ENCODE measurements around the gene OR6K3.
A peak's percentile ranks its signal among the peaks of the same experiment; 100 is the strongest.
"Not testable (repeated sequence)": the region's sequence is repeated elsewhere in the genome, so short reads cannot be mapped to it uniquely, and the experiment has no call there.

OR6K3 gene

GRCh38 chr1:158720620-158721019 is at the start of gene OR6K3:
OR6K3 (minus strand) TSS chr1:158720720; CDS start chr1:158718115, 2,605 bp downstream.
- intact Hi-C loops (cut with DNase I): no loop called here
- DNase-seq: no peak

- no peak for DNase-seq
- intact Hi-C loops (cut with DNase I): no loop called here
These were observed 33.9 kb upstream of the OR6K3 start, which contains the start of gene OR6K6 for GRCh38 chr1:158754420-158754819. OR6K6 (plus strand) TSS chr1:158754720; CDS start chr1:158754888, 168 bp downstream.

- intact Hi-C loops (cut with DNase I): no loop called here
- DNase-seq: no peak
These were observed 31.7 kb upstream of the OR6K3 start for GRCh38 chr1:158752155-158752712.

GRCh38 chr1:158735848-158736247 is 15.3 kb upstream of the OR6K3 start:
- intact Hi-C loops (cut with DNase I): no loop called here

GRCh38 chr1:158732524-158732923 is 12.0 kb upstream of the OR6K3 start:
- intact Hi-C loops (cut with DNase I): no loop called here
- no peak for DNase-seq

More at GRCh38 chr1:158735848-158736247, 15.3 kb upstream of the OR6K3 start:
- no peak for DNase-seq

- intact Hi-C loops (cut with DNase I): no loop called here
These were observed 11.2 kb upstream of the OR6K3 start for GRCh38 chr1:158731707-158732106.

GRCh38 chr1:158730453-158730852 is 9.9 kb upstream of the OR6K3 start:
- intact Hi-C loops (cut with DNase I): no loop called here
- no peak for DNase-seq

More at GRCh38 chr1:158731707-158732106, 11.2 kb upstream of the OR6K3 start:
- no peak for DNase-seq

- intact Hi-C loops (cut with DNase I): no loop called here
- no peak for DNase-seq
These were observed 8.1 kb upstream of the OR6K3 start for GRCh38 chr1:158728510-158729225.

GRCh38 chr1:158724442-158724841 is 3.9 kb upstream of the OR6K3 start:
- DNase-seq: no peak
- intact Hi-C loops (cut with DNase I): no loop called here

- intact Hi-C loops (cut with DNase I): no loop called here
- DNase-seq: no peak
These were observed 856 bp downstream of the OR6K3 start for GRCh38 chr1:158719664-158720063.

GRCh38 chr1:158717344-158717743 is 3.2 kb downstream of the OR6K3 start:
- DNase-seq: no peak
- intact Hi-C loops (cut with DNase I): no loop called here

- intact Hi-C loops (cut with DNase I): no loop called here
- no peak for DNase-seq
These were observed 4.2 kb downstream of the OR6K3 start for GRCh38 chr1:158716335-158716734.

- intact Hi-C loops (cut with DNase I): no loop called here
- no peak for DNase-seq
These were observed 5.8 kb downstream of the OR6K3 start for GRCh38 chr1:158714754-158715153.

- DNase-seq: no peak
- intact Hi-C loops (cut with DNase I): no loop called here
These were observed 9.4 kb downstream of the OR6K3 start for GRCh38 chr1:158711098-158711497.

GRCh38 chr1:158706096-158706495 is 14.4 kb downstream of the OR6K3 start:
- intact Hi-C loops (cut with DNase I): no loop called here

GRCh38 chr1:158700552-158700951 is 20.0 kb downstream of the OR6K3 start, which contains the start of gene OR6K2:
OR6K2 (minus strand) TSS chr1:158700652; CDS start chr1:158700652, 0 bp downstream.
- intact Hi-C loops (cut with DNase I): no loop called here
- no peak for DNase-seq

More at GRCh38 chr1:158706096-158706495, 14.4 kb downstream of the OR6K3 start:
- DNase-seq: peak in 34 of 42 donors; percentile 1 to 86 (median 30)

GRCh38 chr1:158694596-158694995 is 25.9 kb downstream of the OR6K3 start:
- intact Hi-C loops (cut with DNase I): no loop called here
- no peak for DNase-seq

GRCh38 chr1:158692356-158692755 is 28.2 kb downstream of the OR6K3 start:
- DNase-seq: no peak
- intact Hi-C loops (cut with DNase I): no loop called here

GRCh38 chr1:158691907-158692306 is 28.6 kb downstream of the OR6K3 start:
- no peak for DNase-seq
- intact Hi-C loops (cut with DNase I): no loop called here

GRCh38 chr1:158691149-158691548 is 29.4 kb downstream of the OR6K3 start:
- DNase-seq; intact Hi-C loops (cut with DNase I): not testable (repeated sequence)

- intact Hi-C loops (cut with DNase I): no loop called here
- DNase-seq: no peak
These were observed 30.6 kb downstream of the OR6K3 start for GRCh38 chr1:158689875-158690274.
